K562 (cell line): Measurements from ENCODE around the gene N4BP3. TPM values are rescaled to one million over a fixed set of nuclear protein-coding genes. Genes with fewer than 3 reads are reported as not detected.

Experiments used
- ARID4B ChIP-seq: sonication (generic); formaldehyde crosslinking; IDR thresholded peaks from 2 replicates; pipeline ENCODE4 v1.8.0; 2022; ENCODE audit warnings: mild to moderate bottlenecking, missing genetic modification reagents
- ARNT ChIP-seq, 2 experiments: fragments of 450-650 bp; IDR thresholded peaks; 2 replicates each; pipeline ENCODE4 v1.6.1; 2016; ENCODE audit warnings: mild to moderate bottlenecking in 1 of 2
- CHD2 ChIP-seq: IDR thresholded peaks from 2 replicates; pipeline ENCODE4 v1.6.1; 2011; ENCODE audit warnings: low read depth, low read length
- DIDO1 ChIP-seq: fragments of 450-650 bp; IDR thresholded peaks from 2 replicates; pipeline ENCODE4 v1.6.1; 2016; ENCODE audit warnings: low read depth, missing biosample characterization, missing genetic modification characterization
- FIP1L1 ChIP-seq: fragments of 200-400 bp; formaldehyde crosslinking; IDR thresholded peaks from 2 replicates; pipeline ENCODE4 v1.6.1; 2018; ENCODE audit warnings: mild to moderate bottlenecking, low read depth, low read length; ENCODE audit not compliant: poor library complexity, severe bottlenecking
- HCFC1 ChIP-seq: IDR thresholded peaks from 2 replicates; pipeline ENCODE4 v1.6.1; 2012; ENCODE audit warnings: low read depth, low read length, improper control_type of control experiment
- HEY1 ChIP-seq: fragments of 250-450 bp; sonication (Bioruptor Pico); IDR thresholded peaks from 2 replicates; pipeline ENCODE4 v1.5.0; 2020; ENCODE audit warnings: mild to moderate bottlenecking, moderate library complexity, borderline replicate concordance
- MXD1 ChIP-seq: fragments of 250-450 bp; sonication (Bioruptor Pico); IDR thresholded peaks from 2 replicates; pipeline ENCODE4 v1.8.0; 2021; ENCODE audit warnings: borderline replicate concordance, mild to moderate bottlenecking, moderate library complexity; ENCODE audit not compliant: poor library complexity, severe bottlenecking
- POLR2A ChIP-seq: fragments of 450-650 bp; conservative IDR thresholded peaks from 2 replicates; pipeline ENCODE4 v1.6.1; 2016
- POLR2B ChIP-seq: fragments of 450-650 bp; IDR thresholded peaks from 2 replicates; pipeline ENCODE4 v1.6.1; 2018; ENCODE audit warnings: low read depth; ENCODE audit not compliant: partially characterized antibody
- SAP30 ChIP-seq: fragments of 200-600 bp; sonication (generic); IDR thresholded peaks from 2 replicates; pipeline ENCODE4 v1.6.1; 2012; ENCODE audit warnings: borderline replicate concordance, low read depth, mild to moderate bottlenecking, moderate library complexity, low read length, control low read depth, inconsistent platforms; ENCODE audit not compliant: insufficient read depth, poor library complexity, severe bottlenecking
- SP1 ChIP-seq: sonication (generic); formaldehyde crosslinking; IDR thresholded peaks from 2 replicates; pipeline ENCODE4 v1.8.1; 2022; ENCODE audit warnings: mild to moderate bottlenecking, missing genetic modification reagents
- TCFL5 ChIP-seq: fragments of 250-450 bp; sonication (Bioruptor Pico); conservative IDR thresholded peaks from 2 replicates; pipeline ENCODE4 v1.6.1; 2021; ENCODE audit warnings: mild to moderate bottlenecking, moderate library complexity, matching md5 sums
- THRB ChIP-seq: fragments of 450-650 bp; formaldehyde crosslinking; conservative IDR thresholded peaks from 2 replicates; pipeline ENCODE4 v1.4.0; 2022; ENCODE audit warnings: mild to moderate bottlenecking, missing genetic modification characterization
- XRCC4 ChIP-seq: IDR thresholded peaks from one replicate; pipeline ENCODE4 v1.6.1; 2011; ENCODE audit not compliant: insufficient read depth, insufficient read length; ENCODE audit errors: extremely low read depth
- ZBTB8A ChIP-seq: fragments of 450-650 bp; IDR thresholded peaks from 2 replicates; pipeline ENCODE4 v1.6.1; 2018; ENCODE audit warnings: mild to moderate bottlenecking, moderate library complexity; ENCODE audit not compliant: partially characterized antibody
- ZNF354B ChIP-seq: fragments of 250-450 bp; sonication (Bioruptor Pico); IDR thresholded peaks from 2 replicates; pipeline ENCODE4 v1.4.0; 2020
- polyA plus RNA-seq, 8 experiments: library from polyadenylated mRNA; depleted of rRNA in 4 of 8; stranded (reverse) in 5 of 8; unstranded in 3 of 8; fragments of >200 nt; fragmentation: Nextera tagmentation in 2 of 8; fragmentation: Illumina TruSeq in 1 of 8; extraction: Ambion mirVana in 2 of 8; extraction: Trizol in 1 of 8; gene quantifications; 2 replicates each; pipeline versions ENCODE4 v1.2.1 to v1.2.3, GENCODE V29; 2011 to 2014; ENCODE audit warnings: inconsistent platforms in 1 of 8, missing spikeins in 1 of 8
- total RNA-seq, 7 experiments: library from RNA; depleted of rRNA in 6 of 7; stranded (reverse); fragments of >200 nt in 6 of 7; fragmentation: Illumina TruSeq in 2 of 7; extraction: Trizol in 2 of 7; gene quantifications; 2 replicates each; pipeline versions ENCODE4 v1.2.1 to v1.2.3, GENCODE V29; 2011 to 2021; ENCODE audit warnings: low replicate concordance in 1 of 7
- TF ChIP-seq, protein P1 (sequence below): fragments of 450-650 bp; formaldehyde crosslinking; IDR thresholded peaks from 2 replicates; pipeline ENCODE4 v1.4.0; 2020; ENCODE audit warnings: mild to moderate bottlenecking, mixed read lengths

N4BP3 gene
- total and polyA plus RNA-seq, 9 of the 15 experiments (the other 6 are each of a cell fraction or from before 2014, with no cell fraction given): 0.06 to 7.0 (median 2.4) TPM

GRCh38 chr5:178153530-178154340 is 40.4 kb downstream of the N4BP3 start, which contains the start of gene NHP2 (continued):
- TF ChIP-seq SAP30 (peak; percentile 91), ARNT (IDR thresholded peaks at IDR 0.05) (peak in 1 of 2 experiments; percentile 80; a peak in 1 of 4 replicates), THRB (CRISPR knock-in tag) (no peak), FIP1L1 (peak; percentile 55), ARID4B (peak; percentile 85; the same call in 1 of the 2 replicates), DIDO1 (peak; percentile 81; the same call in 1 of the 2 replicates), MXD1 (CRISPR knock-in tag) (peak; percentile 76), HEY1 (CRISPR knock-in tag) (no peak), XRCC4 (no peak), HCFC1 (peak; percentile 71), POLR2B (peak; percentile 52), CHD2 (peak; percentile 63), POLR2A (peak; percentile 84), ZBTB8A (no peak), TCFL5 (no peak), ZNF354B (CRISPR knock-in tag) (no peak), SP1 (CRISPR knock-in tag) (peak; percentile 95)
- TF ChIP-seq, protein P1, sequence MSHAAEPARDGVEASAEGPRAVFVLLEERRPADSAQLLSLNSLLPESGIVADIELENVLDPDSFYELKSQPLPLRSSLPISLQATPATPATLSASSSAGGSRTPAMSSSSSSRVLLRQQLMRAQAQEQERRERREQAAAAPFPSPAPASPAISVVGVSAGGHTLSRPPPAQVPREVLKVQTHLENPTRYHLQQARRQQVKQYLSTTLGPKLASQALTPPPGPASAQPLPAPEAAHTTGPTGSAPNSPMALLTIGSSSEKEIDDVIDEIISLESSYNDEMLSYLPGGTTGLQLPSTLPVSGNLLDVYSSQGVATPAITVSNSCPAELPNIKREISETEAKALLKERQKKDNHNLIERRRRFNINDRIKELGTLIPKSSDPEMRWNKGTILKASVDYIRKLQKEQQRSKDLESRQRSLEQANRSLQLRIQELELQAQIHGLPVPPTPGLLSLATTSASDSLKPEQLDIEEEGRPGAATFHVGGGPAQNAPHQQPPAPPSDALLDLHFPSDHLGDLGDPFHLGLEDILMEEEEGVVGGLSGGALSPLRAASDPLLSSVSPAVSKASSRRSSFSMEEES (CRISPR knock-in tag): no peak
